ENCODE measurements around the gene SAFB2. TPM values are rescaled to one million over a fixed set of nuclear protein-coding genes. Genes with fewer than 3 reads are reported as not detected.

Gene SAFB2
- total RNA-seq, 1 experiment from 2014 or later, result 76.1 TPM

DNA sequence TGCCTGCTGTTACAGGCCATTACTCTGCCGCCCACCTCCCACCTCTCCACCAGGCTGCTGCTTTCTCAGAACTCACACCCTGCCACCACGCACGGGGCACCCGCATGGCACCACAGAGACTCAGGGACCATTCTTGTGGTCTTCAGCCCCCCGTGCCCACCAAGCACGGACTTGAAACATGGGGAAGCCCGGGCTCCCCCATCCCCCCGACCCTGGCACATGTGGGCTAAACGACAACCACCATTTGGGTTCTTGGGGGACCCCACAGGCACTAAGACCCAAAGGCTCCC, 31.8 kb downstream of the SAFB2 start:
- H3K27me3 Mint-ChIP-seq (ENCODE audit: low read depth), result no peaks in the 10 kb centered on the region
- Histone ChIP-seq H3K18ac (ENCODE audit: insufficient read length, low read depth, low read length) (no peak overlapping the region), H2BK120ac (ENCODE audit: low read depth, low read length, poor library complexity, severe bottlenecking) (no peak overlapping the region), H3K23me2 (ENCODE audit: insufficient read length, low read depth, low read length, poor library complexity, severe bottlenecking) (peaks cover under 1% of the 10 kb centered on the region), H2BK15ac (ENCODE audit: low read depth, low read length) (no peak overlapping the region), H3K27me3 (ENCODE audit: insufficient read depth, low read length) (no peaks in the 10 kb centered on the region), H2AK5ac (ENCODE audit: insufficient read length, low read length) (no peak overlapping the region), H2AFZ (ENCODE audit: low read length) (no peak overlapping the region), H3K56ac (ENCODE audit: insufficient read length, low read depth, low read length) (no peak overlapping the region), H3K9ac (ENCODE audit: extremely low read depth, insufficient read length, low read length) (no peak overlapping the region), H3K9me3 (ENCODE audit: control insufficient read depth, low read depth, low read length) (no peaks in the 10 kb centered on the region), H4K91ac (ENCODE audit: insufficient read length, low read depth, low read length) (no peak overlapping the region), H3K23ac (ENCODE audit: insufficient read length, low read depth, low read length) (no peak overlapping the region), H3K14ac (ENCODE audit: insufficient read depth, low read length) (no peak overlapping the region), H3K79me2 (ENCODE audit: insufficient read depth, low read length) (no peaks in the 10 kb centered on the region), H2BK12ac (ENCODE audit: insufficient read length, low read depth, low read length) (no peak overlapping the region), H3T11ph (ENCODE audit: low read length) (no peak overlapping the region), H3K27ac (ENCODE audit: insufficient read length, low read depth, low read length) (no peak overlapping the region), H3K4ac (ENCODE audit: low read depth, low read length) (no peak overlapping the region), H3K79me1 (ENCODE audit: insufficient read depth, low read depth, low read length, poor library complexity, severe bottlenecking) (no peaks in the 10 kb centered on the region), H4K20me1 (ENCODE audit: control insufficient read depth, insufficient read depth, insufficient read length) (no peaks in the 10 kb centered on the region), H2BK20ac (ENCODE audit: low read depth, low read length, poor library complexity, severe bottlenecking) (no peak overlapping the region), H2BK5ac (ENCODE audit: insufficient read length, low read length) (no peak overlapping the region), H3K4me1 (ENCODE audit: insufficient read depth, low read length) (no peaks in the 10 kb centered on the region; the same call in 1 of the 2 replicates), H3K4me2 (ENCODE audit: insufficient read depth, insufficient read length, low read length) (no peak overlapping the region), H4K5ac (ENCODE audit: insufficient read length, low read depth, low read length) (no peak overlapping the region), H4K8ac (replicated peaks; ENCODE audit: insufficient read length, low read depth, low read length) (no peak overlapping the region)
- DNase-seq, result no peak
- H3K4me3 Mint-ChIP-seq, result no peak overlapping the region
- H3K36me3 Mint-ChIP-seq (ENCODE audit: insufficient read depth in 1 of 3, low read depth in 3 of 3), result peaks cover 40 to 83% (median 77%) of the 10 kb centered on the region in 3 experiments
- peaks cover 10 to 15% of the 10 kb centered on the region in 2 experiments for H3K4me1 Mint-ChIP-seq
- TF ChIP-seq CTCF (conservative IDR thresholded peaks at IDR 0.05), result no peak
- WGBS (ENCODE audit: extremely low coverage, insufficient read length, low lambda C conversion rate), result no CpG with 5 or more reads among the region's 9 CpGs
- no peaks in the 10 kb centered on the region; a peak in 1 of 5 replicates for H3K9me3 Mint-ChIP-seq
- H3K27ac Mint-ChIP-seq, result no peak overlapping the region; a peak in 1 of 7 replicates
